Ovary (tissue), 9 donors: Measurements from ENCODE around the gene PSRC1. TPM values are rescaled to one million over a fixed set of nuclear protein-coding genes. Genes with fewer than 3 reads are reported as not detected.
A peak's percentile ranks its signal among the peaks of the same experiment; 100 is the strongest.

Source experiments
- DNase-seq, 5 donors: peaks; one replicate each; pipeline ENCODE4 v3.0.0-alpha.2; 2019 to 2020
- H3K27ac ChIP-seq, 2 donors: fragments of 200-600 bp; one replicate each; pipeline versions ENCODE4 v1.5.1 to v1.8.0; 2019 to 2022
- H3K27me3 ChIP-seq: fragments of 200-600 bp; one replicate; pipeline ENCODE4 v1.8.0; 2022
- H3K36me3 ChIP-seq: fragments of 200-600 bp; sonication (generic); one replicate; pipeline ENCODE4 v1.5.1; 2019
- H3K4me1 ChIP-seq: one replicate; pipeline ENCODE4 v1.8.1; 2013; ENCODE audit warnings: mild to moderate bottlenecking, moderate library complexity; ENCODE audit not compliant: insufficient read depth
- H3K4me3 ChIP-seq: fragments of 200-600 bp; sonication (generic); one replicate; pipeline ENCODE4 v1.5.1; 2017
- H3K9me3 ChIP-seq, 2 donors: fragments of 200-600 bp in 1 of 2; sonication (generic) in 1 of 2; one replicate each; pipeline versions ENCODE4 v1.5.1 to v1.8.1; 2013 to 2019; ENCODE audit warnings: mild to moderate bottlenecking in 1 of 2, moderate library complexity in 1 of 2
- EP300 ChIP-seq: sonication (generic); formaldehyde crosslinking; IDR thresholded peaks from one replicate; pipeline ENCODE4 v1.6.1; 2017; ENCODE audit warnings: antibody characterized with exemption
- POLR2A ChIP-seq: fragments of 450-650 bp; IDR thresholded peaks from one replicate; pipeline ENCODE4 v1.6.1; 2017; ENCODE audit warnings: antibody characterized with exemption, mild to moderate bottlenecking, moderate library complexity
- WGBS, 3 donors: extraction: QIAGEN DNeasy Blood & Tissue Kit in 1 of 3; methylation state at CpG; one replicate each; pipeline versions ENCODE4 v1.1.5 to v1.1.7; 2013 to 2017; 5-methylcytosine and 5-hydroxymethylcytosine counted together
- intact Hi-C, 4 donors: fragments of 100-400 bp; cut with DNase I; formaldehyde crosslinking; loops; one replicate each; pipeline versions ENCODE4 v1.11.0 to v1.15.1; 2022 to 2023
- polyA plus RNA-seq, 2 donors: library from polyadenylated mRNA; stranded (reverse); fragments of 200-250 nt in 1 of 2; fragments of 350-450 nt in 1 of 2; fragmentation: Illumina TruSeq in 1 of 2; extraction: RNeasy Lipid Tissue Mini Kit (QIAGEN cat#74804) in 1 of 2; gene quantifications; one replicate each; pipeline ENCODE4 v1.2.3, GENCODE V29; 2013 to 2014
- total RNA-seq, 7 donors: library from RNA; depleted of rRNA in 2 of 7; stranded (reverse); fragments of >200 nt in 2 of 7; fragmentation: NEBNext Ultra II Directional in 3 of 7; extraction: Animal tissue kit (Norgen Biotek cat#: 25700) in 3 of 7; gene quantifications; one replicate each; pipeline versions ENCODE4 v1.1.0 to v1.2.4, GENCODE V29; 2016 to 2023
- TF ChIP-seq, protein P1 (sequence below), 3 donors: fragments of 450-650 bp in 2 of 3; fragments of 200-600 bp in 1 of 3; IDR thresholded peaks; one replicate each; pipeline versions ENCODE4 v1.5.1 to v1.8.0; 2016 to 2022; ENCODE audit warnings: antibody characterized with exemption in 3 of 3, mild to moderate bottlenecking in 1 of 3
- donor health status: DM: no; HTN: no; CAD: no; lungs with moderate emphysema.
- donor health status: DM: no; HTN: no; CAD: no.
- donor health status: Bipolar disorder and iron deficiency.
- donor health status: DM: yes; HTN: yes; CAD: no.
- donor health status: DM: no; HTN: no; CAD: no.
- donor health status: DM: yes; HTN: yes; CAD: no.

Gene PSRC1
- total and polyA plus RNA-seq, 9 donors, result 1.0 to 8.1 (median 5.3) TPM

DNA sequence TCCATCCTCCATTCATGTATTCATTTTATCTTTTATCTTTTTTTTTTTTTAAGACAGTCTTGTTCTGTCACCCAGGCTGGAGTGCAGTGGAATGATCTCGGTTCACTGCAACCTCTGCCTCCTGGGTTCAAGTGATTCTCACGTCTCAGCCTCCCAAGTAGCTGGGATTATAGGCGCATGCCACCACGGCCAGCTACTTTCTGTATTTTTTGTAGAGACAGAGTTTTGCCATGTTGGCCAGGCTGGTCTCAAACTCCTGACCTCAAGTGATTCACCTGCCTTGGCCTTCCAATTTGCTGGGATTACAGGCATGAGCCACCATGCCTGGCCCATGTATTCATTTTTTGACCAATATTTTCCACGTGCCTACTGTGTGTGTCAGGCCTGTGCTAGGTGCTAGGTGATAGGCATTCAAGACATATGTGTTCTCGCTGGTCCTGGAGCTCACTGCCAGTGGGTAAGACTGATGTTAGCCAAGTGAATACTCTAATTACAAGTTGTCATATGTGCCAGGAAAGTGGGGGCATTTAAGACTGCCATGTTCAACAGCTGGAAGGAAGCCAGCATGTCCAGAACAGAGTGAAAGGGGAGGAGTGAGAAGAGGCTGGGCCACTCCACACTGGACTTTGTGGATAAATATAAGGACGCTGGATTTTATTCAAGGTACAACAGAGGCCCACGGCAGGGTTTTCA, 38.9 kb downstream of the PSRC1 start:
- WGBS, 3 donors, result 83 to 88% (median 84%) methylated on average over 8 of the region's 8 CpGs
- DNase-seq, result no peak
- Histone ChIP-seq H3K4me3 (no peak overlapping the region), H3K4me1 (peaks cover 14% of the 10 kb centered on the region), H3K27me3 (no peaks in the 10 kb centered on the region), H3K36me3 (no peaks in the 10 kb centered on the region), H3K27ac (no peak overlapping the region), H3K9me3 (no peaks in the 10 kb centered on the region)
- intact Hi-C loops, result no loop called here
- TF ChIP-seq, protein P1, sequence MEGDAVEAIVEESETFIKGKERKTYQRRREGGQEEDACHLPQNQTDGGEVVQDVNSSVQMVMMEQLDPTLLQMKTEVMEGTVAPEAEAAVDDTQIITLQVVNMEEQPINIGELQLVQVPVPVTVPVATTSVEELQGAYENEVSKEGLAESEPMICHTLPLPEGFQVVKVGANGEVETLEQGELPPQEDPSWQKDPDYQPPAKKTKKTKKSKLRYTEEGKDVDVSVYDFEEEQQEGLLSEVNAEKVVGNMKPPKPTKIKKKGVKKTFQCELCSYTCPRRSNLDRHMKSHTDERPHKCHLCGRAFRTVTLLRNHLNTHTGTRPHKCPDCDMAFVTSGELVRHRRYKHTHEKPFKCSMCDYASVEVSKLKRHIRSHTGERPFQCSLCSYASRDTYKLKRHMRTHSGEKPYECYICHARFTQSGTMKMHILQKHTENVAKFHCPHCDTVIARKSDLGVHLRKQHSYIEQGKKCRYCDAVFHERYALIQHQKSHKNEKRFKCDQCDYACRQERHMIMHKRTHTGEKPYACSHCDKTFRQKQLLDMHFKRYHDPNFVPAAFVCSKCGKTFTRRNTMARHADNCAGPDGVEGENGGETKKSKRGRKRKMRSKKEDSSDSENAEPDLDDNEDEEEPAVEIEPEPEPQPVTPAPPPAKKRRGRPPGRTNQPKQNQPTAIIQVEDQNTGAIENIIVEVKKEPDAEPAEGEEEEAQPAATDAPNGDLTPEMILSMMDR (IDR thresholded peaks at IDR 0.05), result no peak
- TF ChIP-seq POLR2A (no peak), EP300 (no peak)

DNA sequence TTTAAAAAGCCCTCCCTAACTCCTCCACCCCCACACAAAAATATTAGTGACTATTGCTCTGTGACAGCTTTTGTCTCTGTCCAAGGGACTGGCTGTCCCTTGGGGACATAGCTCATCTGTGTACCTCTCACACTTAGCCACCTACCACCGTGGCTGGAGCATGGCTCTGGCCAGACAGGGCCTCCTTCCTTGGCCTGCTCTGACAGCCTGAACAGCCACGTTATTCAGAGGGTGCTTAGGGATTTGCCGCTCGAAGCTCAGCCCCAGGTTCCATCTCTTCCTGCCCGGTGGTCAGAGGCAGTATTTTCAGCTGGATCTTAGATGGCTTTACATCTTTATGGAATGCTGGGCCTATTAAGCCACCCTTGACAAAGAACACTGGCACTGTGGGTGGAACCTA, 39.7 kb downstream of the PSRC1 start:
- WGBS, 3 donors, result 64 to 71% (median 68%) methylated on average over 5 of the region's 5 CpGs
- H3K9me3 ChIP-seq, result no peaks in the 10 kb centered on the region
- intact Hi-C loops, result no loop called here
- TF ChIP-seq, protein P1 (IDR thresholded peaks at IDR 0.05), result no peak
- H3K4me1 ChIP-seq, result peaks cover 14% of the 10 kb centered on the region
- no peaks in the 10 kb centered on the region for H3K36me3 ChIP-seq
- no peak overlapping the region for H3K4me3 ChIP-seq
- H3K27ac ChIP-seq, result no peak overlapping the region
- no peak for DNase-seq
- H3K27me3 ChIP-seq, result no peaks in the 10 kb centered on the region

DNA sequence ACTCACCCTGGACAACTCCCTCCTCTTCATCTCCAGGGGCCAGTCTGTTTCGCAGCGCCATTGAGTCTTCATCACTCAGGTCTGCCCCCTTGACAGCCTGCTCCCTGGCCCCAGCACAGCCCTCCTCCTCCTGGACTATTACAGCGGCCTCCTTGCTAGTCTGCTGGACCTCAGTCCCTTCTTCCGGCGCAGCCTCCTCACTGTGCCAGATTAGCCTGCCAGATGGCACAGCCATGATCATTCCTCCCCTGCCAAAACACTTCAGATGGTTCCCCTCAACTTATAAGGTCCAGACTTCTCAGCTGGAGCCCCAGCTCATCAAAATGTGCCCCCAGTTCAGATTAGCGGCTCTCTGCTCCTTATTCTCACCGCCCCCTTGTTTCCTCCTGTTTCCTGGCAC, 40.6 kb downstream of the PSRC1 start:
- Histone ChIP-seq H3K4me1 (peaks cover 14% of the 10 kb centered on the region), H3K27ac (no peak overlapping the region), H3K27me3 (no peaks in the 10 kb centered on the region), H3K36me3 (no peaks in the 10 kb centered on the region), H3K9me3 (no peaks in the 10 kb centered on the region), H3K4me3 (no peak overlapping the region)
- DNase-seq, result peak in 2 of 5 donors; percentile 38 to 69
- intact Hi-C loops, result no loop called here
- WGBS, 3 donors, result 3 to 14% (median 10%) methylated on average over 7 of the region's 7 CpGs
- TF ChIP-seq POLR2A (no peak), EP300 (no peak)
- TF ChIP-seq, protein P1 (IDR thresholded peaks at IDR 0.05), result no peak

DNA sequence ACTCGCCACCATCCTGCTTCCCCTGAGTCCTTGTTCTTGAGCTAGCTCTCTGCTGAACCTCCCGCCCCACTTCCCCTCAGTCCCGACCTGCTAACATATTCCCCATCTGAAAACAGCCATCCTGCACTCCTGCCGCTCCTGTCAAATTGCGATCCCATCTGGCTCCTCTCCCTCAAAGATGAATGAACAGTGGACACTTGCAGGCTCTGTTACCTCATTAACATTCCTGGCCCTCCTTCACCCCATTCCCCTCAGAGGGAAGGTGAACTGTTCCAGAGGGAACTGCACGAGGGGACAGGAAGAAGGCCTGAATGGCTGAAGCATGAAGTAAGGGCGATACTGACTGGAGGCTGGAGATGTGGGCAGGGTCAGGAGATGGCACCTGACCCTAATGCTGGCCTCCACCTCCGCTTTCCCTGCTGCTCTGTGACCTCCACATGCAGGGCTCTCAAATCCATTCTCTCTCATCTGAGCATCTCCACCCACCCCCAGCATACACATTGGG, 41.1 kb downstream of the PSRC1 start:
- no peak overlapping the region for H3K4me3 ChIP-seq
- intact Hi-C loops, result no loop called here
- no peak for DNase-seq
- H3K27ac ChIP-seq, result no peak overlapping the region
- no peaks in the 10 kb centered on the region for H3K27me3 ChIP-seq
- H3K36me3 ChIP-seq, result no peaks in the 10 kb centered on the region
- H3K4me1 ChIP-seq, result peaks cover 14% of the 10 kb centered on the region
- WGBS, 3 donors, result 12 to 21% (median 17%) methylated on average over 8 of the region's 8 CpGs
- TF ChIP-seq, protein P1 (IDR thresholded peaks at IDR 0.05), result no peak
- no peak for TF ChIP-seq EP300
- TF ChIP-seq POLR2A, result no peak
- H3K9me3 ChIP-seq, result no peaks in the 10 kb centered on the region
